ENCODE results near the gene CITED1. TPM values are rescaled to one million over a fixed set of nuclear protein-coding genes. Genes with fewer than 3 reads are reported as not detected.

CITED1 gene
- total RNA-seq, 1 experiment from 2014 or later, result 2.8 TPM

DNA sequence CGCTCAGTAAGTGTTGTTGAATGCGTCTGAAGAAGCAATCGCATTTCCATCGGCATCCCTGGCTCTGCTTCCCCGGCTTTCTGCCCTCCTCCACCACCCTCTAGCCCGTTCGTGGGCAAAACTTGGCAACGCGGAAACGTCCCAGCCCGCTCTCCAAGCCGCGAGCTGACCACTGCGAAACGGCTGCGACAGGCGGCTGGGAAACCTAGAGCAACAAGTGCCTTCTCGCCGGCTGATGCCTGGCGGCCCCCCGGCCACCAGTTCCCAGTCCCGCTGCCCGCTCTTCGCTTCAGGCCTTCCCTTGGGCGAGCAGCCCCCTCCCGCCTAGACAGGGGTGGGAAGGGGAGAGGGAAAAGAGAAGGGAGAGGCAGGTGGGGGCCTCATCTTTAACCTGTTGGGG, 837 bp downstream of the CITED1 start:
- no peak overlapping the region for H2AFZ ChIP-seq (ENCODE audit: low read depth, low read length, poor library complexity, severe bottlenecking)
- H3K4me1 ChIP-seq (ENCODE audit: control insufficient read depth in 1 of 2, insufficient read depth in 2 of 2, low read length in 2 of 2), result peaks cover 2 to 22% of the 10 kb centered on the region in 2 experiments; a peak in 3 of 4 replicates
- POLR2A ChIA-PET, result no interaction called here
- CTCF ChIA-PET, result no interaction called here
- no peak overlapping the region for H3K4me3 ChIP-seq (replicated peaks in 1 of 2; ENCODE audit: low read depth in 1 of 2, low read length in 2 of 2)
- no peaks in the 10 kb centered on the region for H3K9me2 ChIP-seq (ENCODE audit: insufficient read depth)
- no peak for DNase-seq (ENCODE audit: low read depth, low spot score)
- no peak overlapping the region for H3K27ac ChIP-seq (ENCODE audit: low read depth, low read length)
- H3K79me2 ChIP-seq (ENCODE audit: insufficient read depth, low read length), result no peaks in the 10 kb centered on the region
- H3K36me3 ChIP-seq (ENCODE audit: control insufficient read depth in 1 of 2, insufficient read depth in 2 of 2, low read length in 2 of 2), result no peaks in the 10 kb centered on the region
- RAD21 ChIA-PET (ENCODE audit: low non-redundant PET in 1 of 2, low total read pairs in 2 of 2, uncharacterized antibody in 2 of 2, unreplicated experiment in 2 of 2), result no interaction called here
- no peak for ATAC-seq
- no peaks in the 10 kb centered on the region; the same call in 1 of the 2 replicates for H3K27me3 ChIP-seq (ENCODE audit: insufficient read depth, low read length)
- H3K9me3 ChIP-seq (ENCODE audit: control insufficient read depth in 1 of 2, insufficient read depth in 1 of 2, low read depth in 1 of 2, low read length in 2 of 2), result no peaks in the 10 kb centered on the region
- H3K4me2 ChIP-seq (ENCODE audit: low read length), result no peak overlapping the region
- BruUV-seq (replicated peaks), result no TSS peak
- H4K20me1 ChIP-seq (ENCODE audit: insufficient read depth), result no peaks in the 10 kb centered on the region
- intact Hi-C loops (cut with micrococcal nuclease), result loop anchor here (10.0 kb wide), 1 partner anchor 240 kb away; no protein-coding TSS in a partner anchor
- no peak overlapping the region for H3K9ac ChIP-seq (ENCODE audit: low read length)
- no peak for TF ChIP-seq EZH2 (IDR thresholded peaks at IDR 0.05)

DNA sequence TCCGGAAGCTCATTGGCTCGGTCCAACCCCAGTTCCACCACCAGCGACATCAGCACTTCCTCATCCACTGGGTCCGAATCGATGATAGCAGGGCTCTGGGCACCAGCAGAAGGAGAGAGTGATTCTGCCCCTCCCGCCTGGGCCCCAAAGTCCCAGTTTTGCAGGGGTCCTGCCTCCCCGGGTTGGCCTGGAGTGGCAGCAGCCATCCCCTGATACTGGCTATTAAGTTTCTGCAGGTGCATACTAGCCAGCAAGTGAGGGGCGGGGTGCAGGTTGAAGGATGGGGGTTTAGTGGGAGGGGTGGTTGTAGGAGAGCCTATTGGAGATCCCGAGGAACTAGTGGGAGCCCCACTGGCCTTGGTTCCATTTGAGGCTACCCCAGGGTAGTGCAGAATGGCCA, 3.9 kb downstream of the CITED1 start:
- no peak for TF ChIP-seq POLR2AphosphoS5 (IDR thresholded peaks at IDR 0.05; ENCODE audit: low read depth, low read length)
- TF ChIP-seq YY1 (IDR thresholded peaks at IDR 0.05; ENCODE audit: extremely low read depth, insufficient replicate concordance, low read depth, low read length), result no peak
- TF ChIP-seq SRF (IDR thresholded peaks at IDR 0.05; ENCODE audit: low read depth), result no peak
- TF ChIP-seq, protein P1, sequence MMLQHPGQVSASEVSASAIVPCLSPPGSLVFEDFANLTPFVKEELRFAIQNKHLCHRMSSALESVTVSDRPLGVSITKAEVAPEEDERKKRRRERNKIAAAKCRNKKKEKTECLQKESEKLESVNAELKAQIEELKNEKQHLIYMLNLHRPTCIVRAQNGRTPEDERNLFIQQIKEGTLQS (IDR thresholded peaks at IDR 0.05), result no peak
- TF ChIP-seq, protein P2, sequence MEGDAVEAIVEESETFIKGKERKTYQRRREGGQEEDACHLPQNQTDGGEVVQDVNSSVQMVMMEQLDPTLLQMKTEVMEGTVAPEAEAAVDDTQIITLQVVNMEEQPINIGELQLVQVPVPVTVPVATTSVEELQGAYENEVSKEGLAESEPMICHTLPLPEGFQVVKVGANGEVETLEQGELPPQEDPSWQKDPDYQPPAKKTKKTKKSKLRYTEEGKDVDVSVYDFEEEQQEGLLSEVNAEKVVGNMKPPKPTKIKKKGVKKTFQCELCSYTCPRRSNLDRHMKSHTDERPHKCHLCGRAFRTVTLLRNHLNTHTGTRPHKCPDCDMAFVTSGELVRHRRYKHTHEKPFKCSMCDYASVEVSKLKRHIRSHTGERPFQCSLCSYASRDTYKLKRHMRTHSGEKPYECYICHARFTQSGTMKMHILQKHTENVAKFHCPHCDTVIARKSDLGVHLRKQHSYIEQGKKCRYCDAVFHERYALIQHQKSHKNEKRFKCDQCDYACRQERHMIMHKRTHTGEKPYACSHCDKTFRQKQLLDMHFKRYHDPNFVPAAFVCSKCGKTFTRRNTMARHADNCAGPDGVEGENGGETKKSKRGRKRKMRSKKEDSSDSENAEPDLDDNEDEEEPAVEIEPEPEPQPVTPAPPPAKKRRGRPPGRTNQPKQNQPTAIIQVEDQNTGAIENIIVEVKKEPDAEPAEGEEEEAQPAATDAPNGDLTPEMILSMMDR (IDR thresholded peaks at IDR 0.05 in 2 of 3, conservative IDR thresholded peaks at IDR 0.05 in 1 of 3; ENCODE audit: borderline replicate concordance in 1 of 3, insufficient read depth in 1 of 3, low read depth in 2 of 3, low read length in 2 of 3), result no peak
- TF ChIP-seq, protein P3, sequence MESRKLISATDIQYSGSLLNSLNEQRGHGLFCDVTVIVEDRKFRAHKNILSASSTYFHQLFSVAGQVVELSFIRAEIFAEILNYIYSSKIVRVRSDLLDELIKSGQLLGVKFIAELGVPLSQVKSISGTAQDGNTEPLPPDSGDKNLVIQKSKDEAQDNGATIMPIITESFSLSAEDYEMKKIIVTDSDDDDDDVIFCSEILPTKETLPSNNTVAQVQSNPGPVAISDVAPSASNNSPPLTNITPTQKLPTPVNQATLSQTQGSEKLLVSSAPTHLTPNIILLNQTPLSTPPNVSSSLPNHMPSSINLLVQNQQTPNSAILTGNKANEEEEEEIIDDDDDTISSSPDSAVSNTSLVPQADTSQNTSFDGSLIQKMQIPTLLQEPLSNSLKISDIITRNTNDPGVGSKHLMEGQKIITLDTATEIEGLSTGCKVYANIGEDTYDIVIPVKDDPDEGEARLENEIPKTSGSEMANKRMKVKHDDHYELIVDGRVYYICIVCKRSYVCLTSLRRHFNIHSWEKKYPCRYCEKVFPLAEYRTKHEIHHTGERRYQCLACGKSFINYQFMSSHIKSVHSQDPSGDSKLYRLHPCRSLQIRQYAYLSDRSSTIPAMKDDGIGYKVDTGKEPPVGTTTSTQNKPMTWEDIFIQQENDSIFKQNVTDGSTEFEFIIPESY (IDR thresholded peaks at IDR 0.05; ENCODE audit: extremely low read depth, insufficient replicate concordance, low read length), result no peak
- TF ChIP-seq ELF1 (IDR thresholded peaks at IDR 0.05; ENCODE audit: borderline replicate concordance, low read depth), result no peak
- no peak for TF ChIP-seq EZH2phosphoT487 (IDR thresholded peaks at IDR 0.05; ENCODE audit: borderline replicate concordance)
- no peak for TF ChIP-seq JUND (IDR thresholded peaks at IDR 0.05)
- no peak for TF ChIP-seq RAD21 (IDR thresholded peaks at IDR 0.05; ENCODE audit: low read depth)
- no peak for TF ChIP-seq FOSL1 (IDR thresholded peaks at IDR 0.05; ENCODE audit: low read depth)
- no peak for TF ChIP-seq EZH2 (IDR thresholded peaks at IDR 0.05)
- no peak for TF ChIP-seq CBX3 (IDR thresholded peaks at IDR 0.05; ENCODE audit: low read depth)
- TF ChIP-seq EGR1 (IDR thresholded peaks at IDR 0.05; ENCODE audit: low read depth), result no peak
- no peak for TF ChIP-seq TCF7L2 (IDR thresholded peaks at IDR 0.05; ENCODE audit: borderline replicate concordance, extremely low read depth, insufficient read depth, insufficient read length)
- TF ChIP-seq, protein P4, sequence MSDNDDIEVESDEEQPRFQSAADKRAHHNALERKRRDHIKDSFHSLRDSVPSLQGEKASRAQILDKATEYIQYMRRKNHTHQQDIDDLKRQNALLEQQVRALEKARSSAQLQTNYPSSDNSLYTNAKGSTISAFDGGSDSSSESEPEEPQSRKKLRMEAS (IDR thresholded peaks at IDR 0.05), result no peak
- no peak for TF ChIP-seq POLR2A (IDR thresholded peaks at IDR 0.05; ENCODE audit: borderline replicate concordance, extremely low read depth, insufficient read depth, insufficient read length)
- TF ChIP-seq SP1 (IDR thresholded peaks at IDR 0.05; ENCODE audit: low read depth), result no peak
- Histone ChIP-seq H3K79me2 (ENCODE audit: insufficient read depth, low read length) (no peaks in the 10 kb centered on the region), H3K27ac (ENCODE audit: low read depth, low read length) (no peak overlapping the region), H3K9ac (ENCODE audit: low read length) (no peak overlapping the region), H2AFZ (ENCODE audit: low read depth, low read length, poor library complexity, severe bottlenecking) (no peak overlapping the region), H3K36me3 (ENCODE audit: control insufficient read depth in 1 of 2, insufficient read depth in 2 of 2, low read length in 2 of 2) (no peaks in the 10 kb centered on the region), H3K9me2 (ENCODE audit: insufficient read depth) (no peaks in the 10 kb centered on the region), H3K4me3 (replicated peaks in 1 of 2; ENCODE audit: low read depth in 1 of 2, low read length in 2 of 2) (no peak overlapping the region), H3K4me2 (ENCODE audit: low read length) (no peak overlapping the region), H3K4me1 (ENCODE audit: control insufficient read depth in 1 of 2, insufficient read depth in 2 of 2, low read length in 2 of 2) (no peaks in the 10 kb centered on the region; a peak in 1 of 4 replicates), H3K27me3 (ENCODE audit: insufficient read depth, low read length) (no peaks in the 10 kb centered on the region; the same call in 1 of the 2 replicates), H3K9me3 (ENCODE audit: control insufficient read depth in 1 of 2, insufficient read depth in 1 of 2, low read depth in 1 of 2, low read length in 2 of 2) (no peaks in the 10 kb centered on the region), H4K20me1 (ENCODE audit: insufficient read depth) (no peaks in the 10 kb centered on the region)
- POLR2A ChIA-PET, result no interaction called here
- RAD21 ChIA-PET (ENCODE audit: low non-redundant PET in 1 of 2, low total read pairs in 2 of 2, uncharacterized antibody in 2 of 2, unreplicated experiment in 2 of 2), result no interaction called here
- ATAC-seq (no peak), DNase-seq (ENCODE audit: low read depth, low spot score) (no peak)
- CTCF ChIA-PET, result no interaction called here
- no TSS peak for BruUV-seq (replicated peaks)
- intact Hi-C loops (cut with micrococcal nuclease), result loop anchor here (10.0 kb wide), 1 partner anchor 243 kb away; no protein-coding TSS in a partner anchor
